Measurements from ENCODE around the gene ADAM19.

DNA sequence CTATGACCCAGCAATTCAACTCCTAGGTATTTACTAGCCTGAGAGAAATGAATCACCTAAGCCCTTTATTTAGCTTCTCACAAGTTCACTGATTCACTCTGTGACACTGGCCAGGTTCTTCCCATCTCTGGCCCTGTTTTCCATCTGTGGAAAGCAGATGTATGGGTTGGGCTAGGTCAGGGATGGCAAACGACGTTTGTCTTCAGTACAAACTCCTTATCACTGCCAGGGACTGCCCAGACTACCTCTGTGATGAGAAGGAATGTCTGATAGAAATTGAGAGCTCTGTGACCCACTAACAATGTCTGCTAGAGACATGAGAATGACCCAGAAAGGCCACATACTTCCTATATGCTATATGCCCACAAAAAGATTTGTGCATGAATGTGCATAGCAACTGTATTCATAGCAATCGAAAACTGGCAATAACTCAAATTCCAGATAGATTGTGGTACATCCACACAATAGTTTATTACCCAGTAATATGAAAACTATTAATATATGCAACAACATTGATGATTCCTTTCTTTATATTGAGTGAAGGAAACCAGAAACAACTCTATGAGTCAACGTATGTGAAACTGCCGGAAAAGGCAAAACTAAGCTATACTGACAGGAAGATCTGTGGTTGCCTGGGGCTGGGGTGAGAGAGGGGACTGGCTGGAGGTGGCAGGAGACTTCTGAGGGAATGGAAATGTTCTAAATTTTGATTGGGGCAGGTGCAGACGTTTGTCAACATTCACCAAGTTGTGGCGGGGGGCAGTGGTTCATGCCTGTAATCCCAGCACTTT, 32.0 kb upstream of the ADAM19 start:
- TF ChIP-seq, protein P1, sequence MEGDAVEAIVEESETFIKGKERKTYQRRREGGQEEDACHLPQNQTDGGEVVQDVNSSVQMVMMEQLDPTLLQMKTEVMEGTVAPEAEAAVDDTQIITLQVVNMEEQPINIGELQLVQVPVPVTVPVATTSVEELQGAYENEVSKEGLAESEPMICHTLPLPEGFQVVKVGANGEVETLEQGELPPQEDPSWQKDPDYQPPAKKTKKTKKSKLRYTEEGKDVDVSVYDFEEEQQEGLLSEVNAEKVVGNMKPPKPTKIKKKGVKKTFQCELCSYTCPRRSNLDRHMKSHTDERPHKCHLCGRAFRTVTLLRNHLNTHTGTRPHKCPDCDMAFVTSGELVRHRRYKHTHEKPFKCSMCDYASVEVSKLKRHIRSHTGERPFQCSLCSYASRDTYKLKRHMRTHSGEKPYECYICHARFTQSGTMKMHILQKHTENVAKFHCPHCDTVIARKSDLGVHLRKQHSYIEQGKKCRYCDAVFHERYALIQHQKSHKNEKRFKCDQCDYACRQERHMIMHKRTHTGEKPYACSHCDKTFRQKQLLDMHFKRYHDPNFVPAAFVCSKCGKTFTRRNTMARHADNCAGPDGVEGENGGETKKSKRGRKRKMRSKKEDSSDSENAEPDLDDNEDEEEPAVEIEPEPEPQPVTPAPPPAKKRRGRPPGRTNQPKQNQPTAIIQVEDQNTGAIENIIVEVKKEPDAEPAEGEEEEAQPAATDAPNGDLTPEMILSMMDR (conservative IDR thresholded peaks at IDR 0.05; ENCODE audit: low read length), result no peak
- TF ChIP-seq EZH2phosphoT487 (IDR thresholded peaks at IDR 0.05; ENCODE audit: borderline replicate concordance, low read depth, low read length), result no peak
